GM18498 (cell line): ENCODE data around the gene SMIM3.
"Not testable (repeated sequence)": the region's sequence is repeated elsewhere in the genome, so short reads cannot be mapped to it uniquely, and the experiment has no call there.

ENCODE experiments used
- ATAC-seq: cut with Tn5 transposase; IDR thresholded peaks from one replicate; pipeline ENCODE4 v1.9.1; 2021; ENCODE audit warnings: mild to moderate bottlenecking, moderate library complexity; ENCODE audit not compliant: unreplicated experiment

Gene SMIM3

DNA sequence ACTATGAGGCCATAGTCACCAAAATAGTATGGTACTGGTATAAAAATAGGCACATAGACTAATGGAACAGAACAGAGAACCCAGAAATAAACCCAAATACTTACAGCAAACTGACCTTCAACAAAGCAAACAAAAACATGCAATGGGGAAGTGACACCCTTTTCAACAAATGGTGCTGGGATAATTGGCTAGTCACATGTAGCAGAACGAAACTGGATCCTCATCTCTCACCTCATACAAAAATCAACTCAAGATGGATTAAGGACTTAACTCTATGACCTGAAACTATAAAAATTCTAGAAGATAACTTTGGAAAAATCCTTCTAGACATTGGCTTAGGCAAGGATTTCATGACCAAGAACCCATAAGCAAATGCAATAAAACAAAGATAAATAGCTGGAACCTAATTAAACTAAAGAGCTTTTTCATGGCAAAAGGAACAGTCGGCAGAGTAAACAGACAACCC, 14.9 kb downstream of the SMIM3 start:
- ATAC-seq = not testable (repeated sequence)

DNA sequence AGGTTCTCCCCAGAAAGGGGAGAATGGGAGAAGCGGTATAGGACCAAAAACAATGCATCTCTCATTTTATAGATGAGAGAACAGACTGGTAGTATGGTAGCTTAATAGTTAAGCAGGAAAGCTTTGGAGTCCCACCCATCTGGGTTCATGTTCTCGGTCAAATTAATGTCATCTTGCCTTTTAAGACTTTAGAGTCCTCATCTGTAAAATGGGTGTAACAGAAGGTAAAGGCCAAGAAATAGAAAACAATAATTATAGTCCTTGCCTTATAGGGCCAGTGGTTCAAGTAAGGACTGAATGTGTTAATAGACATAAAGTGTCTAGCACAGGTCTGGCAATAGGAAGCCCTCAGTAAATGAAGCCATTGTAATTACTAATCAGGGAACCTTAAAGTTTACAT, 16.4 kb downstream of the SMIM3 start:
- ATAC-seq = no peak

- no peak for ATAC-seq
Observed at GRCh38 chr5:150797384-150797783, 18.8 kb downstream of the SMIM3 start.

GRCh38 chr5:150801117-150801927, 22.8 kb downstream of the SMIM3 start:
- ATAC-seq = peak; percentile 75

- no peak for ATAC-seq
Observed at GRCh38 chr5:150804388-150804787, 25.8 kb downstream of the SMIM3 start.

DNA sequence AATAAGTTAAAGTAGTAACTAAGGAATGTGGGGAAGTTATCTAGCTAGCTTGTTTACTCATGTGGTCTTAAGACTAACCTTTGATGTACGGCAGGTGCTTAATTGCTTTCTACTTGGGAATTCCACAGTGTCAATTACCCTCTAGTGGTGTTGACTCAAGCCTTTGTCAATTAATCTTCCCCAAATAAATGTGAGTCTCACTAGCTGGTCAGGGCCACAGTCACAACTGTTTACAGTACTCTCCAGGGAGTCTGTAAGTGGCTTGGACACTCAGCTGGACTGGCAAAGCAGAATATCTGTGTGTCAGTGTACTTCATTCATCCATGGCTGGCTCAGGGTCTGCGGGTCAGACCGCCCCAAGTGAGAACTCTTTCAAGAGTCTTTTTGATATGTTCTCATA, 30.8 kb downstream of the SMIM3 start:
- ATAC-seq = no peak

DNA sequence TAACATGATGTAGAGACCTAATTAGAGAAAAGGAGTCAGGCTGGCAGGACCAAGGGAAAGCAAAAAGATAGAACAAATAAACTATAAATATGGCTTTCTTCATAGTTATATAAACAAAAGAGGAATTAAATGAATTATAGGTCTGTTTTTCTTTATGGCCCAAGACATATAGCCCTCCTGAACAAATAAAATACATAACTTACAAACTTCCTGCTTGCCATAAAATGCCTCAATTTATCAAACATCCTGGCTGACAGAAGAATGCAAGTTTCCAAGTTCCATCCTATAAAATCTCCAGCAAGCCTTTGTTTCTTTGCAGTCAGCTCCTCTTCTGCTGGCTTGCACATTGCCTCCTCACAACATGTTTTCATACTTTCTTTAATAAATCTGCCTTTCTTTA, 36.5 kb downstream of the SMIM3 start:
- ATAC-seq = no peak

DNA sequence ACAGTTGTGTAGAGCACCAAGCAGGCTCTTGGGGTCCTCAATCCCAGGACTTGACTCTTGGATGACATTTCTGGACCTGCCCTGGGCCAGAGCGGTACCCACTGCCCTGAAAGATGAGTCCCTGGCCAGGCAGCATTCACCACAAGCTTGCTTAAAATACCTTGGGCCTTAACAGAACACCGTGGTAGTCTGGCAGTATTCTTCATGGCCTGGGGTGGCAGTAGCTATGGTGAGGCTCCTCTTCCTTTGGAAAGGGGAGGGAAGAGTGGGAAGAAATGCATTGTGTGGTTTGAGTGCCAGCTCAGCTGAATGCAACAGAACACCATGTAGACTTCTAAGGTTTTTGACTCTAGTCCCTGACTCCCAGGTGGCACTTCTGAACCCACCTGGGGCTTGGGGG, 38.4 kb downstream of the SMIM3 start:
- ATAC-seq = no peak

- ATAC-seq = no peak
Observed at GRCh38 chr5:150829744-150830143, 51.2 kb downstream of the SMIM3 start.

GRCh38 chr5:150831821-150832220, 53.3 kb downstream of the SMIM3 start:
- not testable (repeated sequence) for ATAC-seq

DNA sequence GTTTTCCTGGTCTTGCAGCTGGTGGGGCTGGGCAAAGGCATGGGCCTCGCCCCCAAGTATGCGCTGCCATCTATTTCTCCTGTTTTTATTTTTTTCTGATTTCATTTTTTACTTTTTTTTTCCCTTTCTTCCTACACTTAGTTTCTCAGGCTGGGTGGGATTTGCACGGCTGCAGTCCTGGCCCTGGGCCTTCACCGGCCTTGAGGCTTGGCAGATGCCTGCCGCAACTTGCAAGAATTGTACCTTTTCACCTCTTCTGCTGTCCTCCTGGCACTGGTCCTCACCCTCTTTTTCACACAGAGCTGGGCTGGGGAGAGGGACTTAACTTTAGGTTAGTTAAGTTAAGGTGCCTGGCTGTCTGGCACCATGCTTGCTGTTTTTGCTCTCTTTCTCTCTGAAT, 57.5 kb downstream of the SMIM3 start:
- no peak for ATAC-seq

DNA sequence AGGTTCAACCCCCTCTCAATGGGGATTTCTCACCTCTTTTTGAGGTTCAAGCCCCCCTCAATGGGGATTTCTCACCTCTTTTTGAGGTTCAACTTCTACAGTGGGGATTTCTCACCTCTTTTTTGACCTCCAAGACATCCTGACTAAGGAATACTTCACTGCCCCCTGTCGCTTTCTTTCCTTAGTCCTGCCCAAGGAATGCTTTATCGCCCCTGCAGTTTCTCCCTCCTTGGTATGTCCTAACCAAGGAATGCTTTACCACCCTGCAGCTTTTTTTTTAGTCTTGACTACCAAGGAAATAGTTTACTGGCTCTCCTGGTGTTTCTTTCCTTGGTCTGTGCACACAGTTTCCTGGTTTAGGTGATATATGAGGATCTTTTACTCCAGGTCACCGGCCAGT, 58.1 kb downstream of the SMIM3 start:
- ATAC-seq = no peak

DNA sequence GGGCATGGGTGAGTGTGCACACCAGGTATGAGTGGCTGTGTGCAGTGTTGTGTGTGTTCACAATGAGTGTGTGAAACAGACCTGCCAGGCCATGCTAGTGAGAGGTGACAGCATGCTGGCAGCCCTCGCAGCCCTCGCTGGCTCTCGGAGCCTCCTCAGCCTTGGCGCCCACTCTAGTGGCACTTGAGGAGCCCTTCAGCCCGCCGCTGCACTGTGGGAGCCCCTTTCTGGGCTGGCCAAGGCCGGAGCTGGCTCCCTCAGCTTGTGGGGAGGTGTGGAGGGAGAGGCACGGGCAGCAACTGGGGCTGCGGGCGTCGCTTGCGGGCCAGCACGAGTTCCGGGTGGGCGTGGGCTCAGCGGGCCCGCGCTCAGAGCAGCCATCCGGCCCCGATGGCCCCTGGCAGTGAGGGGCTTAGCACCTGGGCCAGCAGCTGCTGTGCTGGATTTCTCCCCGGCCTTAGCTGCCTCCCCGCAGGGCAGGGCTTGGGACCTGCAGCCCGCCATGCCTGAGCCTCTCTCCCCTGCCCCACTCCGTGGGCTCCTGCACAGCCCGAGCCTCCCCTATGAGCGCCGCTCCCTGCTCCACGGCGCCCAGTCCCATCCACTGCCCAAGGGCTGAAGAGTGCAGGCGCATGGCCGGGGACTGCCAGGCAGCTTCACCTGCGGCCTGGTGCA, 66.8 kb downstream of the SMIM3 start:
- ATAC-seq = not testable (repeated sequence)

- not testable (repeated sequence) for ATAC-seq
Observed at GRCh38 chr5:150846308-150846653, 67.7 kb downstream of the SMIM3 start, which contains the start of gene IRGM. Gene IRGM, plus strand, starts transcription at chr5:150846521. Its CDS starts 1,603 bp downstream, at chr5:150848124.
